K562 (cell line): ENCODE results near the gene DHX58. TPM values are rescaled to one million over a fixed set of nuclear protein-coding genes. Genes with fewer than 3 reads are reported as not detected.

Experiments
- CHD1 ChIP-seq: fragments of 200-600 bp; sonication (generic); IDR thresholded peaks from one replicate; pipeline ENCODE4 v1.6.1; 2012; ENCODE audit warnings: mild to moderate bottlenecking, moderate library complexity, low read length, inconsistent platforms
- ESRRA ChIP-seq: fragments of 450-650 bp; IDR thresholded peaks from 2 replicates; pipeline ENCODE4 v1.6.1; 2014; ENCODE audit warnings: low read depth, mild to moderate bottlenecking, moderate library complexity, borderline replicate concordance
- ETV1 ChIP-seq: fragments of 450-650 bp; conservative IDR thresholded peaks from 2 replicates; pipeline ENCODE4 v1.6.1; 2016; ENCODE audit warnings: missing genetic modification characterization, control low read depth, low read depth, missing compliant biosample characterization
- HEY1 ChIP-seq: fragments of 250-450 bp; sonication (Bioruptor Pico); IDR thresholded peaks from 2 replicates; pipeline ENCODE4 v1.5.0; 2020; ENCODE audit warnings: mild to moderate bottlenecking, moderate library complexity, borderline replicate concordance
- MAFK ChIP-seq: IDR thresholded peaks from 2 replicates; pipeline ENCODE4 v1.6.1; 2011; ENCODE audit warnings: low read length, improper control_type of control experiment
- MTA2 ChIP-seq: fragments of 450-650 bp; IDR thresholded peaks from 2 replicates; pipeline ENCODE4 v1.6.1; 2016; ENCODE audit warnings: low read depth
- SPI1 ChIP-seq: IDR thresholded peaks from 2 replicates; pipeline ENCODE4 v1.6.1; 2011; ENCODE audit warnings: low read depth, low read length, control low read depth, borderline replicate concordance
- ZBTB40 ChIP-seq, 2 experiments: fragments of 450-650 bp in 1 of 2; sonication (generic) in 1 of 2; formaldehyde crosslinking in 1 of 2; IDR thresholded peaks; 2 replicates each; pipeline versions ENCODE4 v1.7.1 to v1.9.0; 2016 to 2022; ENCODE audit warnings: inconsistent platforms in 1 of 2, mild to moderate bottlenecking in 1 of 2, missing genetic modification reagents in 1 of 2
- ZNF274 ChIP-seq: IDR thresholded peaks from 2 replicates; pipeline ENCODE4 v1.6.1; 2011; ENCODE audit warnings: low read depth, mild to moderate bottlenecking, low read length, moderate library complexity, borderline replicate concordance
- ZNF507 ChIP-seq: conservative IDR thresholded peaks from 2 replicates; pipeline ENCODE4 v1.6.1; 2017; ENCODE audit warnings: missing genetic modification characterization, missing compliant biosample characterization
- ZNF589 ChIP-seq: fragments of 200-800 bp; sonication (Bioruptor generic); IDR thresholded peaks from 2 replicates; pipeline ENCODE4 v1.6.1; 2016; ENCODE audit warnings: low read depth, missing genetic modification characterization, missing compliant biosample characterization
- polyA plus RNA-seq, 8 experiments: library from polyadenylated mRNA; depleted of rRNA in 4 of 8; stranded (reverse) in 5 of 8; unstranded in 3 of 8; fragments of >200 nt; fragmentation: Nextera tagmentation in 2 of 8; fragmentation: Illumina TruSeq in 1 of 8; extraction: Ambion mirVana in 2 of 8; extraction: Trizol in 1 of 8; gene quantifications; 2 replicates each; pipeline versions ENCODE4 v1.2.1 to v1.2.3, GENCODE V29; 2011 to 2014; ENCODE audit warnings: inconsistent platforms in 1 of 8, missing spikeins in 1 of 8
- total RNA-seq, 7 experiments: library from RNA; depleted of rRNA in 6 of 7; stranded (reverse); fragments of >200 nt in 6 of 7; fragmentation: Illumina TruSeq in 2 of 7; extraction: Trizol in 2 of 7; gene quantifications; 2 replicates each; pipeline versions ENCODE4 v1.2.1 to v1.2.3, GENCODE V29; 2011 to 2021; ENCODE audit warnings: low replicate concordance in 1 of 7

Gene DHX58
- total and polyA plus RNA-seq, 9 of the 15 experiments (the other 6 are each of a cell fraction or from before 2014, with no cell fraction given): 0.15 to 3.0 (median 1.4) TPM

DNA sequence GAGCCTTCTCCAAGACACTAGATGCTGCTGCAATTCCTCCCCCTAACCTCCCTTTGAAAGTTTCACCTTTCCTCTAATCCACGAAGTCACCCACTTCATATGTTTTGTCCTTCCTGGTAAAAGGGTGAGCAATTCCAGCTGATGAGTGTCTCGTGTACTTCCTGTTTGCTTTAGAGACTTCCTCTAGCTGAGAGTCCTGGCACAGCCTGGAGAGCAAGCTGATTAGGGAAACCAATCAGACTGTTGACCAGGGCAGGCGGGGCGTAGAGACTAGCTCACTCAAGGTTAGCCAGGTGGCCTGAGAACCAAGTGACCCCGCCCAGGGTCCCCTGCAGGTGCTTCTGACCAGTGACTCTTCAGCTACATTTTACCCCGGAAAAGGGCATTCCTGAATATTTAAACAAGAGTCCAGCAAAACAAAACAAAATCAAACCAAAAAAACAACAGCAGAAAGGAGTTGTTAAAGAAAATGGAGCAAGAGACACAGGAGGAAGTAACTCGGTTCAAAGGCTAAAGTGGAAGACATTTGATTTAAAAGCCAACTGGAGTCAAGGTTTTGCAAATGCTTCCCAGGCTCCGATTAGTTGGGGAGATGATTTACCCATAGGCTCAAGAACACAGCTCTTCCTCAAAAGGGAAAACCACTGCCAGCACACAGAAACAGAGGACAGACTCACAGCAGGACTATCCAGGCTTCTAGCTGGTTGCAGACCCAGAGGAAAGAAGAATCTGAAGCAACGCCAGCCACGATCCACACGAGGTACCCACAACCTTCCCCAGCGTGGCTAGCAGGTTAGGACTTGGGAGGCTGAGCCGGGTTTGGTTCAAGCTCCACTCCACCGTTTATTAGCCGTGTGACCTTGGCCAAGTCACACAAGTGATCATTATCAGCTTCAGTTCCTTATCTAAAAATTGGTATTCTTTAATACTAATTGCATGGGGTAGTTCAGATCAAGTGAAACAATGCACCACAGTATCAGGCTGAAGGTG lies 23.4 kb upstream of the DHX58 start (continued):
- TF ChIP-seq ETV1 (peak; percentile 61), ESRRA (peak; percentile 14; the same call in 1 of the 2 replicates), CHD1 (no peak), MAFK (no peak), ZBTB40 (IDR thresholded peaks at IDR 0.05) (peak; percentile 68), ZBTB40 (CRISPR knock-in tag; IDR thresholded peaks at IDR 0.05) (no peak), SPI1 (peak; percentile 49; the same call in 1 of the 2 replicates), MTA2 (no peak), ZNF507 (tag) (no peak), HEY1 (no peak), ZNF589 (CRISPR knock-in tag) (no peak), ZNF274 (no peak)
